NCI-H2227 (cell line): ENCODE data around the gene MLXIP.

Experiments
- DNase-seq: peaks from one replicate; lab custom pipeline; 2025; ENCODE audit not compliant: unreplicated experiment; lab: John Stamatoyannopoulos, UW

The MLXIP gene

GRCh38 chr12:122182887-122183587 is 104.5 kb downstream of the MLXIP start, which contains the start of gene LRRC43:
LRRC43 (plus strand) TSS chr12:122183123; CDS start chr12:122183145, 22 bp downstream.
- DNase-seq, result peak; percentile 53

GRCh38 chr12:122183588-122183940 is 105.0 kb downstream of the MLXIP start:
- no peak for DNase-seq

- no peak for DNase-seq
These were observed 106.0 kb downstream of the MLXIP start for GRCh38 chr12:122184517-122184916.

GRCh38 chr12:122185079-122185478 is 106.5 kb downstream of the MLXIP start:
- no peak for DNase-seq

- no peak for DNase-seq
These were observed 107.0 kb downstream of the MLXIP start for GRCh38 chr12:122185494-122186082.

- no peak for DNase-seq
These were observed 108.9 kb downstream of the MLXIP start for GRCh38 chr12:122187466-122187865.

GRCh38 chr12:122189626-122190475 is 111.3 kb downstream of the MLXIP start:
- no peak for DNase-seq

GRCh38 chr12:122190842-122191668 is 112.5 kb downstream of the MLXIP start:
- peak; percentile 44 for DNase-seq

GRCh38 chr12:122192441-122192840 is 113.9 kb downstream of the MLXIP start:
- DNase-seq, result no peak

GRCh38 chr12:122194804-122195203 is 116.2 kb downstream of the MLXIP start:
- no peak for DNase-seq

GRCh38 chr12:122195405-122195804 is 116.8 kb downstream of the MLXIP start:
- DNase-seq, result no peak
